Stimulated activated CD4-positive, alpha-beta T cell treated with anti-CD3 and anti-CD28 coated beads, TNF-alpha, amount 100 ng/mL, for 4 hours (primary cell): ENCODE data around the gene SEC14L3.

Experiments
- DNase-seq, 3 experiments: peaks; one replicate each; pipeline ENCODE4 v3.0.0-alpha.2; 2020; ENCODE audit warnings: low read depth in 3 of 3

SEC14L3 gene

DNA sequence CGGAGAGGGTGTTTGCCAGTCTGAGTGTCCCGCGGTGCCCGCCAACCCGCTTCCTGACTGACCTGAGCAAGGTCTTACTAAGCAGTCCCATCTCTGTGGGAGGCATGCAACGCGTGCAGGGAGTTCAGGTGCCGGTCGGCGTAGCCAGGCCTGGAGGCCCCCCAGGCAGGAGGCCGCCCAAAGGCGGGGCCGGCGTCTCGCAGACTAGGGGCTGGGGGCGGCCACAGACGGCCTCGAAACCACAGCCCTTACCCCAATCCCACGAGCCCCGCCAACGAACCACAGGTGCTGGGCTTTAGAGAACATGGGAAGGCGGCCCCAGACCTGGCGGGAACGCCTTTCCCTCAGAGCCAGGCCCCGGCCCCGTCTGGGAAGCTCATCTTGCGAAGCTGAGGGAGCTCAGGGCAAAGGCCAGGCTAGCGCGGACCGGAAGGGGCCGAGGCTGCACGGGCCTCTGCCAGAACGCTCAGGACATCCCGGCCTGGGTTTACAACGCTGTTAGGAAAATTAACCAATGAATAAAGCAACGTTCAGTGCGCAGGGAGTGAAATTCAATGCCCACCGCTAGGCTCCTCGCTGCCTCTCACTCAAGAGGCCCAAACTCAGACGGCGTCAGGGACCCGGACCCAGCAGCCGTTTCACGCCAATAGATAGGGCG, 48.4 kb downstream of the SEC14L3 start:
- DNase-seq: peak in 2 of 3 experiments; percentile 13 to 16

DNA sequence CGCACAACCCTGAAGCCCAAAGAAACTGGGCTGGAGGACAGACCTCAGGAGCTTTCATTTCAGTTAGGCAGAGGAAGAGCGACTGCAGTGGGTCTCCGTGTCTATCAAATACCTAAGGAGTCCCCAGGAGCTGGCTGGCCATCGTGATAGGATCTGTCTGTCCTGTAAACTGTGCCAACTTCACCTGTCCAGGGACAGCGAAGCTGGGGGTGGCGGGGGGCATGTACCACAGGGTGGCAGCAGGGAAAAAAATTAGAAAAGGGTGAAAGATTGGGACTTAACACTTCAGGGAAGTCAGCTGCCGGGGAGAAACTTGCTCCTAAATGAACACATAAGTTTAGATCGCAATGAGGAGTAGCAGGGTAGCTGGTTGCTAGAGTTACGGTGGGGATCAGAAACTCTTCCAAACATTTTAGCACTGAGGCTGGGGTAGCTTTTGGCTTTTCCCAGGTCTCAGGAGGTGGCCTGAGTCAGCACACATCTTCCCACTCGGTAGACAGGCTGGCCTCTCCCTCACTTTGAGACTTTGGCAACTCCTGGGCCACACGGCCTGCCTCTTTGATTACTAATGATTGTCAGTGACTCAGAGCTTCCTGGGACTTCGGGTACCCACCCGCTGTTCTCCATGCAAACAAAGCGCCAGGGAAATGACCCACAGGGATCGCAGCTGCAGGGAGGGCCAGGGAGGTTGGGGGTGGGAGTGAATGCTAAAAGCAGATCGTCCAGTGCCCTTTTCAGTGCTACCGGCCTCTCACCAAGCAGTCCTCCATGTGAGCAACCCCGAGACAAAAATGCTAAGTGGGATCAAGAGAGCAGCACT, 49.1 kb downstream of the SEC14L3 start:
- no peak for DNase-seq

DNA sequence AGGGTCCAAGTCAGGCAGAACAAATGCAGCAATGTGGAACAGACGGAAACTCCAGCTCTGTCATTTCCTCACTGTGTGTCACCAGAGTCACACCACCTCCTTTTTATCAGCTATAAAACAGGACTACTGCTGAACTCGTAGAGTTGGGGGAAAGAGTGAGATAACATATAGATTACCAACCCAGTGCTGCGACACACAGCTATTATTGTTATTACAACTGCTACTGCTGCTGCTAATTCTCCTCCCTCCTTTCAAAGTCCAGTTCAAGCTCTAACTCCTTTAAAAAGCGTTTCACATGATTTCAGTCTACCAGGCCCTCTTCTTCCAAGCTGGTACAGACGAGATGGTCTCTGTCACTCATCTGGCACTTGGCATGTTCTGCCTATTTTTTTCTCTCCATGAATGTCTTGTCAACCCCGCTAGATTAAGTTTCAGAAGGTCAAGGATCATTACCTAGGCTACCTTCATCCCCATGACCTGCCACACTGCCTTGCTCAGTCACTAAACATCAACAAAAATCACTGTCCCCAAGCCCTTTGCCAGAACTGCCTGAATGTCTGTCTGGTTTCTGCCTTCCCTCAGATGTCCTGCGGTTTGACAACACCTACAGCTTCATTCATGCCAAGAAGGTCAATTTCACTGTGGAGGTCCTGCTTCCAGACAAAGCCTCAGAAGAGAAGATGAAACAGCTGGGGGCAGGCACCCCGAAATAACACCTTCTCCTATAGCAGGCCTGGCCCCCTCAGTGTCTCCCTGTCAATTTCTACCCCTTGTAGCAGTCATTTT, 49.9 kb downstream of the SEC14L3 start:
- no peak for DNase-seq

DNA sequence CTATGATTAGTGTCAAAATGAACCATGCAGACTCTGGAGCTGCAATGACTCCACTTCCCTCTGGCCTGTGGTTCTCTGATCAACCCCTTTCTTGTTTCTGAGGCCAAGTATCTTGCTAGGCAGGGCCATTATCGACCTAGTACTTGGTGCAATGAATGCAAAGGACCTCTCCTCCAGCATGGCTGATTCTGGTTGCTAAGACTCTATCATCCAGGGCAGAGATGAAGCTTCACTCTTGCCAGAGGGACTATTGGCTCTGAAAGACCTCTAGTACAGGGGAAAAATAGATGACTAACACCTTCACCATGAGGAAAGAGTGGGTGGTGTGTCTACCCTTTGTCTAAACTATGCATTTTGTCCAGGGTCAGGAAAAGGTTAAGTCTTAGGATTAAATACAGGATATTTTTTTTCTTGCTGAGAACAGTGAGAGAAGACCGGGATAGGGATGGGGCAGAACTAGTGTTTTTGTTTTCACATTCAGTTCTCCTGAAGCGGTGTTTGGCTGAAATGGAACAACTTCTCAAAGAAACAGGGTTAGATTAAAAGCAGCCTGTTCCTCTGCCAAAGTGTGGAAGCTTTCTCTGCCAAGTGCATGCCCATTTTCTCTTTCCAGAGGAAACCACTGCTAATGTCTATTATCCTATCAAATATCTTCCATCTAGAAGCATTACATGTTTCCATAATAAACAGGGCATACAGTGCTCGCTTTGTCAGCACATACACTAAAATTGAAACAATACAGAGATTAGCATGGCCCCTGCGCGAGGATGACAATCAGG, 51.3 kb downstream of the SEC14L3 start:
- no peak for DNase-seq

DNA sequence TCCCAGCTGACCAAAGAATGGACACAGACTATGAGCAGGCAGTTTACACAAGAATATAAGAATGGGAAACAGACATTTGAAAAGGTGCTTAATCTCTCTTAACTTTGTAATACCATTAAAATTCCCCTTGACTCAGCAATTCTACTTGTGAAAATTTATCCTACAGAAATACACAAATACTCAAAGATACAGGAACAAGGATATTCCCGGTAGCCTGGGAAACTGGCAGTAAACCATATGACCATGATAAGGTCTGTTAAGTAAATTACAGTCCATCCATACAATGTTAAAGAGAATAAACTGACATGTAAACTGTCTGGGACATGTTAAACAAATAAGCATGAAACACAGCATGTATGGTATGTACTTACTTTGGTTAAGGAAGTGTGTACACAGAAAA, 55.0 kb downstream of the SEC14L3 start:
- no peak for DNase-seq

DNA sequence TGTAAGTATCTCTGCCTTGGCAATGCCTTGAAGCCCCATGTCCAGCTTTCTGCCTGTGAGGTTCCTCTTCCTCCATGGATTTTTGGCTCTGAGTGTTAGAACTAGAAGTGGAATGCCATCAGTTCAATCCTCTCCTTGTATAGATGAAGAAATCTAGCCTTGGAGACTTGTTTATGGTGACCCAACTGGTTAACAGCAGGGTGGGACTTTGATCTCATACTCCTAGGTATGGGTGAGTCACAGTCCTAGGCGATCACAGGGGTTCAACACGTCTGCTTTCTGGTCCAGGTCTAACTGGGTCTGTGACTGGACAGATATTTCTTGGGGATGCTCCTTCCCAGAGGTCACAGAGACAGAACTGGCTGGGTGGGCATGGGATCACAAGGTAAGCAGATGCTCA, 55.4 kb downstream of the SEC14L3 start:
- DNase-seq: no peak

DNA sequence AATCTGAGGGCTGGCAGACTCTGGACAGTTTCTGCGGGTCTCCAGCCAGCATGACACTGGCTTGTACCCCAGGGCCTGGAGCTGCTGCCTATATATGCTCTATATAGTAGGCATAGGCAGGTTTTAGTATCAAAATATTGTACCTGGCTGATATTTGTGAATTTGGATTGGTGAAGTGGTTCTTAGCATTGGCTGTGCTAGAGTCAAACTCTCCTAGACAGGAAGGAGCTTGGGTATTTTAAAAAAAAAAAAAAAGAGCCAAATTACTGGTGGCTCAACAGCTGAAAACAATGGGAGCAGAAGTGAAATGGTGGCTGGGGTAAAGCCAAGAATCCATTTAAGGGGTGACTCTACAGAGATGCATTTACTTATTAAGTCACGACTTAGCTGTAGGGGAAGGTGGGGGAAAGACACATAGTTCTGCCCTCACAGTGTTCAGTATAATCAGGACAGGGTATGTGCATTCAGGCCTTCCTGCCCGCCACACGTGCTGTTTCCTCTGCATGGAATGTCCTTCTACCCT, 57.2 kb downstream of the SEC14L3 start:
- DNase-seq: no peak

DNA sequence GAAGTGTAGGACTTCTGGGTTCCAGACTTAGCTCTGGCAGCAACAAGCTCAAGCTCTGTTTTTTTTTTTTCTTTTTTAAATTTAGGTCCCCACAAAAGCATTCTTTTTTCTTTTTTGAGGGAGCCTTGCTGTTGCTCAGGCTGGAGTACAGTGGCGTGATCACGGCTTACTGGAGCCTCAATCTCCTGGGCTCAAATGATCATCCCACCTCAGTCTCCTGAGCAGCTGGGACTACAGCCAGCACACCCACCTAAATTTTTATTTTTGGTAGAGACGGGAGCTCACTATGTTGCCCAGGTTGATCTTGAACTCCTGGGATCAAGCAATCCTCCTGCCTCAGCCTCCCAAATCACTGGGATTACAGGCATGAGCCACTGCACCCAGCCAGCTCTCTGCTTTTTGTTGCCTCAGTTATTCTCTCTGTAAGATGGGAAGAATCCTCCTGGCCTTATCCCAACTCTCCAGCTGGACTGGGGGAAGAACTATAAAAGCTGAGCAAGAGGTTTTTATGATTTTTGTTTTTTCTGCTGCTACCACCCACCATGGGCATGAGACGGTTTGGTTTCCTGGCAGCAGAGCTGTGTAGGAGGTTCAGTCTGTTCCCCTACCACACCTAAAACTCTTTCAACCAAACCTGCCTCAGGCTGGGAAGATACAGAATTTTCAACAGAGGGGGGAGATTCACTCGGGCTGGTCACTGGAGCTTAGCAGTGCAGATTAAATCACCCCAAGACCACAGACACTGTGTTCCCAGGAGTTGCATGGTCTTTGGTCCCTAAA, 57.9 kb downstream of the SEC14L3 start:
- no peak for DNase-seq

DNA sequence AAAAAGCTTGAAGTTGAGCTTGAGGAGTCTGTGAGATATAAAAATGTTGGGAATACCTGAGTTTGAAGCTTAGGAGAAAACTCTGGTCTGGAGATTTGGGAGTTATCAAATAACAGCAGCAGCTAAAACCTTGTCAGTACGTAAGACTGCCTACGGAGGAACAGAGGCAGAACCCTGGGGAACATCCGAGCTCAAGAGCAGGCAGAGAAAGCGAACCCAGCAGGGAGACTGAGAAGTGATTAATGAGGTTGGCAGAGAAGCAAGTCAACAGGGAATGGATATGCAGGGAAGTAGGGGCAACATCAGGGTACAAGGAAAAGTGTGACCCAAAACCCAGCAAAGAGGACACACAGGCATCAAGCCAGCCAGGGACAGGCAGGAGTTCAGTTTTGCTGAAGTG, 58.8 kb downstream of the SEC14L3 start:
- no peak for DNase-seq

DNA sequence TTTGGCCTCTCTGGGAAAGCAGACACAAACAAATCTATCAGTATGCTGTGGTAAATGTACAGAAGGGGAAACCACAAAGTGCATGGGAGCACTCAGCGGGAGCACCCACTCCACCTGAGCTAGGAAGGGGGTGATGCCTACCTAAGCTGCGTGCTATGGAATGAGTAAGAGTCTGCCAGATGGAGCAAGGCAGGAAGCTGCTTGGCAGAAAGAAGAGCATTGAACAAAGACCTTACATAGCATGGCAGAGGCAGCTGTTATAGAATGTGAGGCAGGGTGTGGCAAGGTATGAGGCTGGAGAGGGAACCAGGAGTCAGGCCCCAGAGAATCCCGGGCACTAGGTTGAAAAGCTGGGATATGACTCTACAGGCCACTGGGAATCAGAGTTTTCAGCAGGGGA, 60.0 kb downstream of the SEC14L3 start:
- no peak for DNase-seq
